HG02798 (cell line): ENCODE measurements around the gene PAX5.

Experiments
- ATAC-seq: cut with Tn5 transposase; IDR thresholded peaks from one replicate; pipeline ENCODE4 v1.9.1; 2021; ENCODE audit warnings: mild to moderate bottlenecking; ENCODE audit not compliant: unreplicated experiment, poor library complexity

PAX5 gene

GRCh38 chr9:36846621-36847020, 187.4 kb downstream of the PAX5 start:
- ATAC-seq: no peak

- no peak for ATAC-seq
Observed at GRCh38 chr9:36845844-36846243, 188.2 kb downstream of the PAX5 start.

DNA sequence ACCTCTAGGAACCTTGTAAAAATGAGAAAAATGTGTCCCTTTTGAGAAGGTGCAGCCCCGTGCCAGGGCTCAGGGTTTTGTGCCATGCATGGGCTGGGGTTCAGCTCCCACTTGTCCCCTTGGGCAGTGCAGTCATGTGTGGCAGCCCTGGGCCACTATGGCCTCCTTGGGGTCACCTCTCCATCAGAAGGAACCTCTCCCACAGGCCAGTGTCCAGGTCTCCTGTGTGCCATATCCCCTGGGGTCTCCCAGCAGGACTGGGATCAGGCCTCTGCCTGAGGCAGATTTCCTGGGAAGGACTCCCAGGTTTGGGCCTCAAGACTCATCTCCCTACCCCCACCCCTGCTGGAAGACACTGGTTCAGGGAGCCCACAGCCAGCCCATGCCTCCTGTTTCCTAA, 189.1 kb downstream of the PAX5 start:
- ATAC-seq: no peak

GRCh38 chr9:36843964-36844363, 190.1 kb downstream of the PAX5 start:
- no peak for ATAC-seq

DNA sequence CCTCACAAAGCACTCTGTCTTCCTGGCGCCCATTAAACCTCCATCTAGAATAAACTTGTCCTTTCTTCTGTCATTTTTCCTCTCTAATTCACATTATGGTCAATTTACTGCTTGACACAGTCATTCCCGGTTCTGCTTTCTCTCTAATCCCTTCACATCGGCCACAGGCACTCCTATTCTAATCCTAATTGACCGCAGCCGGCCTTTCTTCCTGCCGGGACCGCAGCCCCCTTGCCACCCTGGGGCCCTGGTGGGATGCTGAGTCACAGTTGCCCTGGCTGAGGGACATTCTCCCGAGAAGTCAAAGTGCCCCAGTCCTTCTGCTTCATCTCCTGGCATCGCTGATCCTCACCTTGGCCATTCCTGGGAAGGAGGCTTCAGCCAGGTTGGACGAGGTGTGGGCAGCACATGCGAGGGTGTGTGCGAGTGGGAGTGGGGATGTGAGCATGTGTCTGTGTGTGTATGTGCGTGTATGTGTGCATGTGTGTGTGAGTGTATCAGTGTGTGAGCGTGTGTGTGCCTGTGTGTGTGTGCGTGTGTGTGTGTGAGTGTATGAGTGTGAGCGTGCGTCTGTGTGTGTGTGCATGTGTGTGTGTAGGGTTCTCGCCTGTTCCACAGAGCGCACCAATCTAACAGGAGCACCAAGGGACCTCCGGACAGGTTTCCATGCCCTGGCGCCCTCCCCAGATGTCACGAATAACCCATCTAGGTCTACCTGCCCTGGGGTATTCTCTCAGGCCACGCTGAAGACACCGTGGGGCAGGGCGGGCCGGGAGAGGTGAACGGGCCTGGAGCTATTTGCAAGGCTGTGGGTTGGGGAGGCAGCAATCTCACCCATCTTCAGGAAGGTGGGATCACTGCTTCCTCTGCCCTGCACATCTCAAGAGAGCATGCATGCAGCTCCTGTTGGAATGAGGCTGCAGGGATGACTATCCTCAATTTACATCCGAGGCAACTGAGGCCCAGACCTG, 191.2 kb downstream of the PAX5 start:
- ATAC-seq: no peak

GRCh38 chr9:36840898-36841536, 193.1 kb downstream of the PAX5 start:
- no peak for ATAC-seq

- ATAC-seq: no peak
Observed at GRCh38 chr9:36839131-36839885, 194.8 kb downstream of the PAX5 start.

GRCh38 chr9:36837431-36838405, 196.3 kb downstream of the PAX5 start:
- ATAC-seq: no peak

DNA sequence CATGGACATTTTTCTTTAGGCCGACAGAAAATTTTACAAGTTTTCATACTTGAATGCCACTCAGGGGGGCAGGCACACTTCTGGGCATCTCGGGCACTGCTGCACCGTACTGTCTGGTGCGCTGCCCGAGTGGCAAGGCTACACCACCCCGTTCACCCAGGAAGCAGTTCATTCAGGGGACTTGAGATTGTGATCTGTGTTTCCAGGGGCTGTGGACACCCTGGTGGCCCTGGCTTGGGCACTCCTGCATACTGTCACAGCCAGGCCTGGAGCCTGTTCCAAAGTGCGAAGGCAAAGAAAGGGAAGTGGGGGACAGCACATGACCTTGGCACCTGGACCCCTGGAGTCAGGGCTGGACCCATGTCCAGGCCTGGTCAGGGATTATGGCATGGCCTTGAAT, 197.6 kb downstream of the PAX5 start:
- no peak for ATAC-seq

DNA sequence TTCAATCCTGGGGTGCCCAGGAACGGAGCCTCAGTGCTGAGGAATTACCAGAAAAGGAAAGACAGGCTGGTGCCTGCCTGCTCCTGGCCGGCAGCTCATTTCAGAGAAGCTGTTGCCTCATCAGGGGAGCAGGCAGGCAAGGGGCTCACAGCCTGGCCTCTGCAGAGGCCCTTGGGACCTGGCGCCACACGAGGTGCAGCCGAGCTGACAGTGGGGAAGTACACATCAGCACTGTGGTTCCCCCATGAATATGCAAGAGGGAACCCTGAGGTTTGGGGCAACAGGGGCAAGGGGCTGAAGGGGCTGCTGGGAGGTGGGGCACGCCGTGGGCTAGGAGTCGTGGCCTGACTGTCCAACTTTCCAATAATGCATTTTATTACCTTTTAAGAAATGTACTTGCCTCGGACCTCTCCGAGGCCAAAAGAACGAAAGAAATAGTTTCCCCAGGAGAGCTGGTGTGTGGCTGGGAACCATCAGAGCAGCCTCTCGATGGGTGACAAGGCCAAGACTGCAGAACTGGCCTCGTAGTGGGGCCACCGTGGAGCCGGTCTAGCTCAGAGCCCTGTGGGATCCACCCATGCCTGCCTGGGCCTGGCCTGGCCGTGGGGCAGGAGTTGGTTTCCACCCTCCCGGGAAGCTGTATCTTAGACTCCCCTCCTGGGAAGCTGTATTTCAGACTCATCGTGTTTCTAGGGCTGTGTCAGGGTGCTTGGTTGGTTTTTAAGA, 198.6 kb downstream of the PAX5 start:
- no peak for ATAC-seq

- no peak for ATAC-seq
Observed at GRCh38 chr9:36834736-36835135, 199.3 kb downstream of the PAX5 start.

GRCh38 chr9:36833954-36834353, 200.1 kb downstream of the PAX5 start:
- ATAC-seq: no peak

- ATAC-seq: no peak
Observed at GRCh38 chr9:36832164-36832795, 201.8 kb downstream of the PAX5 start.

DNA sequence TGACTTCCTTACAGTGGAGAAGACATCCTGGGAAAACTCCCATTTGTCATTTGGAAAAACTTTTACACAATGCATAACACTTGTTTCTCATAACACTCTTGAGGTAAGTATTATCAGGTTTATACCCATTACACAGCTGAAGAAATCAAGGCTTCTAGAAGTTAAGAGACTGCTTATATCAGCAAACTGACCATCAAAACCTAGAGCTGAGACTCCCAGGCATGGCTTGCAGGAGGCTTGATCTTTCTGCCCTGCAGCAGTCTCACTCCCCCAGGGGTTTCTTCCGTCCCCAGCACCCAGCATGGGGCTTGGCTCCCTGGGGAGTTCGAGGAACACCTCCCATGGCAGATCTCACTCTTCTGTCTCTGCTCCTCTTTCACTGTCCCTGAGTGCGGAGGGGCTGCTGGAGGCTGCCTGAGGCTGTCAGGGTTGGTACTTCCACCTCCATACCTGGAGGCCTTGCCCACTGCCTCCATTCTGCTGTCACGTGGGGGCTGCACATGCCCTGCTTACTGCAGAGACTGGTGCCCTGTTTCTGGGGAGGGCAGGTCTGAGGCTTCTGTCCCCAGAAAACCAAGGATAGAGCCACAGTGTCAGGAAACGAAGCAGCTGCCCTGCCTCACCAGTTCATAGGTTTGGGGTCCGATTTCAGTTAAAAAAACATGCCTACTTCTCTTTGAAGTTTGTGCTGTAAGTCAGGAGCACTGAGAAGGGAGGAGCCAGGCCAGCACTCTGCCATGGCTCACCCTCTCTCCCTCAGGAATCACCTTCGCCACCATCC, 202.5 kb downstream of the PAX5 start:
- no peak for ATAC-seq

DNA sequence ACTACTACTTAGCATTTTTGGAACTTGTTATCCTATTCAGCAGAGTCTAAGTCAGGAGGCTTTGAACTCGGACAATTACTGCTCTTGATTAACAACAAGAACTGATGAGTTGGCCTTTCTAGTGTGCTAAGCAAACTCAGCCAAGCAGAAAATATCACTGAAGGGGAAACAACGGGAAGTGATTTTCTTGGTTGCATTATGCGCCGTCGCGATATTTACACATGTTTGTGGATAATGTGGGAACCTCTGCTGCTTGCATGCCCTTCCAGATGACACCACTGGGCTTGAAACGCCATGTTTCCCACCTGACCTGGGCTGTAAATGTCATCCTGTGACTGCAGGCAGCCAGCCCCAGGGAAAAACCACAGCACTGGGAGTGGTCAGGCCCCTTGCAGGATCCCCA, 205.5 kb downstream of the PAX5 start:
- ATAC-seq: no peak

DNA sequence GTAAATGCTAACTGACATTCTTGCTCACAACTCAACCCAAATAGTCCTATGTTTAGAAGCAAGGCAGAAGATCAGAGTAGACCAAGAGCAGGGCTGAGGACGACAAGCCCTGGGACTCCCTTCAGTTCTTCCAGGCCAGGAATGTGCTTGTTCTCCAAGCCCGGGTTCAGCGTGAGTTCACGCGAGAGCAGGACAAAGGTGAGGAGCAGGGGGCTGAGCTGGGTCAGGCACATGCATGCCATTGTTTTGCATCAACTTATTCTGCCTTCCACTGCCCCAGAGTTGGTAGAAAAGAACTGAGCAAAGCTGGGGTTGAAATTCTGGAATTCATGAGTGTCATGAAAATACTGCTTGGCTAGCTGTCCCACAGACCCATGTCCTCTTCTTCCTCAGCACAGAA, 206.5 kb downstream of the PAX5 start:
- ATAC-seq: no peak

DNA sequence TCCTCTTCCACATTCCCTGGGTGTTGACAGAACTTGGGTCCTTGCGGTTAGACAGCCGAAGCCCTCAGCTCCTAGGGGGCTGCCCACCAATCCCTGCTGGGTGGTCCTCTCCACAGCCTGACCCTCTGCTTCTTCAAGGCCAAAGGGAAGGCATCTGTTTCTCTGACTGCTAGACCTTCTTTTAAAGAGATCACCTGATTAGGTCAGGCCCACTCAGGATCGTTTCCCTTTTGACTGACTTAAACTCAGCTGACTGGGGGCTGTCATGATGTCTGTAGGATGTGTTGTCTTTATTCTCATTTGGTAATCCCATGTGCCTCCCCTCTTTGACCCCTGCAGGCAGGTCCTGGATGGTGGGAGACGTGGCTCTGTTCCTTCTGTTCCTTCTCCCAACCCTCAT, 207.5 kb downstream of the PAX5 start:
- ATAC-seq: no peak

DNA sequence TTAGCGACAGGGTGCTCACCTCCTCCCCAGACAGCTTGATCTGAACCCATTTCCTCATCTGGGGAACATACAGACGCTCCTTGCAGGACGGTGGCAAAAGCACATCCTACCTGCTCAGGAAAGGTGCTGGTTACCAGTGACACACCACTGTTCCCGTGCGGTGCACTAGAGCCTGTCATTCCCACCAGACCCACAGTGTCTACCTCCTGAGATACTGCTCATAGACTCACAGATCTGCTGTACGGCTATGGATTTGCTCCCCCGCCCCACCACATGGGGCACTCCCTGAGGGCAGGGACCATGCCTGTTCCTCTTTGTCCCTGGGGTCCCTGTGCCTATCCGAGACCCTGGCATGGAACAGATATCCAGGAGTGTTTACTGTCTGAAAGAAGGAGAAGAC, 208.9 kb downstream of the PAX5 start:
- no peak for ATAC-seq
